T-helper 1 cell treated with Interleukin-12 subunit alpha and Interleukin-12 subunit beta and Interleukin-4 antibody, amounts not matched to agents 30 ng/mL and 1 ng/mL, for 36 hours (primary cell): Measurements from ENCODE around the gene CYB5D1. TPM values are rescaled to one million over a fixed set of nuclear protein-coding genes. Genes with fewer than 3 reads are reported as not detected.
"Not testable (repeated sequence)": the region's sequence is repeated elsewhere in the genome, so short reads cannot be mapped to it uniquely, and the experiment has no call there.

Source experiments
- intact Hi-C: fragments of 100-400 bp; cut with micrococcal nuclease; formaldehyde crosslinking; loops from one replicate; pipeline ENCODE4 v1.15.1; 2024
- total RNA-seq: library from RNA; stranded (reverse); gene quantifications from 2 replicates; pipeline ENCODE4 v1.2.3, GENCODE V29; 2022

The CYB5D1 gene, protein sequence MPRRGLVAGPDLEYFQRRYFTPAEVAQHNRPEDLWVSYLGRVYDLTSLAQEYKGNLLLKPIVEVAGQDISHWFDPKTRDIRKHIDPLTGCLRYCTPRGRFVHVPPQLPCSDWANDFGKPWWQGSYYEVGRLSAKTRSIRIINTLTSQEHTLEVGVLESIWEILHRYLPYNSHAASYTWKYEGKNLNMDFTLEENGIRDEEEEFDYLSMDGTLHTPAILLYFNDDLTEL
- 7.0 and 7.9 TPM in 2 replicates for total RNA-seq

DNA sequence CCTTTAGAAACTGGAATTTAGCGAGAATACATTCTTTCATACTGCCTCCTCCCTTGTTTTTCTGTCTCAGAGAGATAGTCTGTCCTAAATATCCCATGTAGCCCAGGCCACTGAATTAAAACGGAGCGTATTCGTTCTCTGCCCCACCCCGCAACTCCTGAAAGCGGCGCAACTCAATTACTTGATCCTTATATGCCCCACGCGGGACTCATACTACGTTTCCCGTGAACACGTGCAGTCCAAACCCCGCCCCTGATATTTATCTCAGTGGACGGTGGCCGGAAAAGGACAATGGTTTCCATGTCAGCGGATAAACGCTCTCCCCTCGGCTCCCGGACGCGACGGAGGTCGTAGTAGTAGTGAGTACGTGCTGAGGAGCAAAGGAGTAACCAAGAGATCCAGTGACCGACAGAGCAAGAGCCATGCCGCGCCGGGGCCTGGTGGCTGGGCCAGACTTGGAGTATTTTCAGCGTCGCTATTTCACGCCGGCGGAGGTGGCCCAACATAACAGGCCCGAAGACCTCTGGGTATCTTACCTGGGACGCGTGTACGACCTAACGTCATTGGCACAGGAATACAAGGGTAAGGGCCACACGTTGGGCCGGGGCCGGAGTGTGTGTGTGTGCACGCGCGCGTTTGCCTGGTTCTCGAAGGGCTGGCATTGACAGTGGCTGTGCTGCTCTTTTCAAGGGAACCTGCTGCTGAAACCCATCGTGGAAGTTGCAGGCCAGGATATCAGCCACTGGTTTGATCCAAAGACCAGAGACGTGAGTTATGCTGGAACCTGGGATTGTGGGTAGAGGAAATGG is at the start of gene CYB5D1:
Gene CYB5D1, plus strand, starts transcription at position 291 of the 809 bp plus-strand sequence. Its CDS starts 132 bp downstream, at position 423.
- intact Hi-C loops = loop anchor here (1.0 to 10.0 kb wide), 18 partner anchors 14 to 619 kb away; partner anchors contain the start of genes CNTROB, EIF5A, KDM6B and NDEL1

DNA sequence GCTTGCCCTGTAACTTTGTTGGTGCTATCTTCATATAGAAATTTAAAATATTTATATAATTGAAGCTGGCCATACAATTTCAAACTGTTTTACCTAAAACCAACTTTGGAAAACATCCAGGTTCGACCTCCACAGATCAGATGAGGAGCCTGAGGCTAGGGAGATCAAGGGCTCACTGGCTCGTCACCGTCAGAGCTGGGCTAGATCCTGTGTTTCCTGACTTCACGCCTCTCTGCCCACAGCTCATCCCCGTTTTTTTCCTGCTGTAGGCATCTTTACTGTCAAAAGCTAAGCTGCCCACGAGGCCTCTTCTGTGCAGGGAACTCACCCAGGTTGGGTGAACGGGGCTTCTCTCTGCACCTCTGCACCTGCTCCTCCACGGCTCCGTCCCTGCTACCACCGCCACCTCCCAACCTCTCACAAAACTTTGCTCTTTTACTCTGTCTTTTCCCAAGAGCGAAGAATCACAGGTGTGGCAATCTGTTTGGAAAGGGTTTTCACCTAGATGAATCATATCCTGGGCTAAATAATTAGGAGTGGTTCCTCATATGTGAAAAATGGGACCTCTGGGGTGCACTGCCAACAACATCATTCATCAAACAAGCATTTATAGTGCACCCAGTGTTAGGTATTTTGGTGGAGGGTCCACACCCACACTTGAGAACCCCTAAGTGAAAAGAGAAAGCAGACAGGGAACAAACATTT is 48.6 kb upstream of the CYB5D1 start:
- intact Hi-C loops = no loop called here

DNA sequence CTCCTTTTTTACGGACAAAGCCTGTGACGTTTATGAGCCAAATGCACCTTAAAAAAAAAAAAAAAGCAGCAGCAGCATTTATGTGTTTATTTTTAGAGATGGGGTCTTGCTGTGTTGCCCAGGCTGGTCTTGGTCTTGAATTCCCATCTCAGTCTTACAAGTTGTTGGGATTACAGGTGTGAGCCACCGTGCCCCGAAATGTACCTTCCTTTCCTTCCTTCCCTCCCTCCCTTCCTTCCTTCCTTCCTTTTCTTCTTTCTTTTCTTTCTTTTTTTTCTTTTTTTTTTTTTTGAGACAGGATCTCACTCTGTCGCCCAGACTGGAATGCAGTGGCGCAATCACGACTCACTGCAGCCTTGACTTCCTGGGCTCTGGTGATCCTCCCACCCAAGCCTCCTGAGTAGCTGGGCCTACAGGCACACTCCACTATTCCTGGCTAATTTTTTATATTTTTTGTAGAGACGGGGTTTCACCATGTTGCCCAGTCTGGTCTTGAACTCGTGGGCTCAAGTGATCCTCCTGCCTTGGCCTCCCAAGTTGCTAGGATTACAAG is 47.9 kb upstream of the CYB5D1 start:
- intact Hi-C loops = not testable (repeated sequence)

DNA sequence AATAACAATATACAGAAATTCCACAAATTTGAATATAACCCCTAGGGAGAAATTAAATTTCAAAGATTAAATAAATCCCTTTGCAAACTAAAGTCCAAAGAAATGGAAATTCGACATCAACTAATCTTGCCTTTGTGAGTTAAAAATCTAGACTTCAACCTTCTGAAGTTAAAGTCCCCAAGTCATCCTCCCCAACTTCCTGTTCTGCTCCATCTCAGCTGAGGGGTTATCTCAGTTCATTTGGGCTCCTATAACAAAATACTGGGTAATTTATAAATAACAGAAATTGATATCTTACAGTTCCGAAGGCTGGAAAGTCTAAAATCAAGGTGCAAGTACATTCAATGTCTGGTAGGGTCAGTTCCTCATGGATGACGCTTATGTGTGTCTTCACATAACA is 46.6 kb upstream of the CYB5D1 start:
- intact Hi-C loops = no loop called here

DNA sequence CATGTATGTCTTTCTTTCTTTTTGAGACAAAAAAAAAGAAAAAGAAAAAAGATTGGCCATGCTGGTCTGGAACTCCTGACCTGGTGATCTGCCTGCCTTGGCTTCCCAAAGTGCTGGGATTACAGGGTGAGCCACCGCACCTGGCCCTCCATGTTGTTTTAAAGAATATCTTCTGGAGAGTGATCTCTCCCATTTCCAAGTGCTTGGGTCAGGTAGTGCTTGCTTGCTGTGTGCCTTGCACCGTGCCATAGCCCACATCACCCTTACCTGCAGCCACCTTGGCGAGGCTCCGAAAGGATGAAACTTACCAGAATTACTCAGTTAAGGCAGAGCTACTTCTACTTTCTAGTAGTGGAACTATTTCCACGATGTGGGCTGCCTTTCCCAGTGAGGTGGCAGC is 42.8 kb upstream of the CYB5D1 start:
- intact Hi-C loops = no loop called here

DNA sequence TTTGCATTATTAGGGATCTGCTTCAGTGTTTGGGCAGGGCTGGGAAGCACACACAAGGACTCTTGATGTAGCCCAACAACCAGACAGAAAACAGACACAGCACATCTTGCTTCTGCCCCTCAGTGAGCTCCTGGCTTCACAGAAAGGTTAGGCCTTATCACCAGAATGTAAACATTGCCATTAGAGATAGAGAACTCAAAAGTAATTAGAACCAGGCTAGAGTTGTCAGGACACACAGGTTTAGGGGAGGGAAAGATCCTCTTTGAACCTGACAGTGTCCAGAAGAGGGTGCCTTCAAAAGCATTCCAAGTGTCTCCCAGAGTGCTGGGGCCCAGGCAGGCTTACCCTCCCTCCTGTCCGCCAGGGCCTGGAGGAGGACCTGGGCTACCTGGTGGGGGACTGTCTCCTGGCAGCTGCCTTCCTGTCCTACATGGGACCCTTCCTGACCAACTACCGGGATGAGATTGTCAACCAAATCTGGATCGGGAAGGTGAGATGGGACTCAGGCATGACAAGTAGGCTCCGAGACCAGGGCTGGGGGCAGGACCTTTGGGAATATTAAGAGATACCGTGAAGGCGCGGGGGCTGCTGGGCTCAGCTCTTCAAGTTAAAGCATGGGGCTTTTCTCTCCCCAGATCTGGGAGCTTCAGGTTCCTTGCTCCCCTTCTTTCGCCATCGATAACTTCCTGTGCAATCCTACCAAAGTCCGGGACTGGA is 40.7 kb upstream of the CYB5D1 start:
- intact Hi-C loops = no loop called here

DNA sequence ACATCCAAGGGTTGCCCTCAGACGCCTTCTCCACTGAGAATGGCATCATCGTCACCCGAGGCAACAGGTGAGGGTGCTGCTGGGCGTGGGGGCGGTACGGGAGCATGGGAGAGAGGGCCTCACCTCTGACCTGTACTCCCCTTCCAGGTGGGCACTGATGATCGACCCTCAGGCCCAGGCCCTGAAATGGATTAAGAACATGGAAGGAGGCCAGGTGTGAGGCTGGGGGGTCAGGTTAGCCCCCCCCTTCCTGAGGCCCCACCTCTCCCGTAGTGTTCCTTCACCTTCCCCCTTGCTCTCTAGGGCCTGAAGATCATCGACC is 40.2 kb upstream of the CYB5D1 start:
- intact Hi-C loops = no loop called here

DNA sequence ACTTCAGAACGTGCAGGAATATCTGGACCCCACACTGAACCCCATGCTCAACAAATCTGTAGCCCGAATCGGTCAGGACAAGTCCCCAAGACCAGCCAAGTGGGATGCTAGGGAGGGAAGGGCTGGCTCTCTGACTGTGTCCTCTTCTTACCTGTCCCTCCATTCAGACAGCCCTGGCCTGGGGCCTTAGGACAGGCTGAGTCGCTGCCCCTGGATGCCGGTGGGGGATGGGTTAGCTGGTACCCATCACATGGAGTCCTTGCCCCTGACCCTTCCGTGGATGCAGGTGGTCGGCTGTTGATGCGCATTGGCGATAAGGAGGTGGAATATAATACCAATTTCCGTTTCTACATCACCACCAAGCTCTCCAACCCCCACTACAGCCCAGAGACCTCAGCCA is 39.8 kb upstream of the CYB5D1 start:
- intact Hi-C loops = no loop called here

DNA sequence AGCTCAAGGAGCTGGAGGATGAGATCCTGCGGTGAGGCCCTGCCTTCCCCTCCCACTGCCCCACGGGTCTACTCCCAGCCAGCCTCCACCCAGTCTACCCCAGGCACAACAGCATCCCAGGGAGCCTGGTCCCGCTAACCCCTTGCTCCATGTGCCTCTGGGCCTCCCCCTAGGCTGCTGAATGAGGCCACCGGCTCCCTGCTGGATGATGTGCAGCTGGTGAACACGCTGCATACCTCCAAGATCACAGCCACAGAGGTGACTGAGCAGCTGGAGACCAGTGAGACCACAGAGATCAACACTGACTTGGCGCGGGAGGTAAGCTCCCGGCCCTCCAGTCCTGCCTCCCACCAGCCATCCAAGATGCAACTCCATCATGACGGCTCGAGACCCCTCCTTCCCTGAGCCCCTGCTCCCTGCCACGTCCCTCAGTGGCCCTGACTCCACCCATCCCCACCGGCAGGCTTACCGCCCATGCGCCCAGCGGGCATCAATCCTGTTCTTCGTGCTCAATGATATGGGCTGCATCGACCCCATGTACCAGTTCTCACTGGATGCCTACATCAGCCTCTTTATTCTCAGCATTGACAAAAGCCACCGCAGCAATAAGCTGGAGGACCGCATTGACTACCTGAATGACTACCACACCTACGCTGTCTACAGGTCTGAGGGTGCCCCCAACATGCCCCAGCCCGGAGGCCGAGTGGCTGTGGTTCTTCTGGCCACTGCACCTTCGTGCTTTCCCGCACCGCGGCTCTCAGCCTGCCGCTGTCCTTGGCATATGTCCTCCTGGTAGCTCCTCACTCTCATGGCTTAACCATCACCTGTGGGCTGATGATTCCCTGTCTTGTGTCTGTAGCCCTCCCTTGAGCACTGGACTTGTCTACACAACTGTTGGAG is 38.8 kb upstream of the CYB5D1 start:
- intact Hi-C loops = no loop called here

DNA sequence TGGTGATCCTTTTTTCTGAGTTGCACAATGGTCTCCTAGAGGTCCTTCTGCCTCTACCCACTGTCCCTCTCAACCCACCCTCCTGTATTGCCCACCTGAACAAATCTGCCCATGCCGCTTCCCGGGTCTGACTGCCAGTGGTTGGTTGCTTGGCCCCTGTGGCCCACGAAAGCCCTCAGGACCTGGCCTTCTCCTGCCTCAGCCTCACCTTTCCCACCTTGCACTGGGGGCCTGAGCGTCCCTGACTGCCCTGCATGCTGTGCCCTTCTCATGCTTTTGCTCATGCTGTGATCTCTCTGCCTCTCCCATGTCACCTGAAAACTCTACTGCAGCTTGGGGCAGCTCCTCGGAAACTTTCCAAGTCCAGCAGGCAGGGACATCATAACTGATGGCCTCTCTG is 37.6 kb upstream of the CYB5D1 start:
- intact Hi-C loops = no loop called here

DNA sequence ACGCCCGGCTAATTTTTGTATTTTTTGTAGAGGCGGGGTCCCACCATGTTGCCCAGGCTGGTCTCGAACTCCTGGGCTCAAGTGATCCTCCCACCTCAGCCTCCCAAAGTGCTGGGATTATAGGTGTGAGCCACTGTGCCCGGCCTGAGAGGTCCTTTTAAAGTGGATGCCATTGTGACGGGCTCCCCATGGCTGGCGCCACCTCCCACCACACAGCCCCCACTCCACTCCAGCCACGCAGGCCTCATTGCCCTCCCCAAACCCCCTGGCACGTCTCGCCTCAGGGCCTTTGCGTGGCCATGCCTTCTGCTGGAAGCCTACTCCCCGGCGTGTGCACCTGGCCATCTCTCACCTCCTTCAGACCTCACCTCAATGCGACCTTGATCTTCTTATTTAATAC is 35.7 kb upstream of the CYB5D1 start:
- intact Hi-C loops = loop anchor here (1.0 to 2.0 kb wide), 7 partner anchors 11 to 235 kb away; partner anchors contain the start of gene NAA38

DNA sequence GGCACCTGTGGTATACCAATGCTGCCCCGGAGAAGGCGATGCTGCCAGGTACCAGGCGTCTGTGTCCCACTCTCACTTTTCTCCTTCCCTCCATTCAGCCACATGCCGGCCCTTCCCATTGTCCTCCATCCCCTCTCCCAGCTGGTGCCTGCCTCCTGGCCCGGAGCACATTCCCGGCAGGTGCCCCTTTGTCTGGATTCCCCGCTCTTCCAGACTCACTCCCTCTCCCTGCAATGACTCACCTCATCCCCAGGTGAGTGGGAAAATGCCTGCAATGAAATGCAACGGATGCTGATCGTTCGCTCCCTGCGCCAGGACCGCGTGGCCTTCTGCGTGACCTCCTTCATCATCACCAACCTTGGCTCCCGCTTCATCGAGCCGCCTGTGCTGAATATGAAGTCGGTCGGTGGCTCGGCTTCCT is 34.2 kb upstream of the CYB5D1 start:
- intact Hi-C loops = loop anchor here (2.0 kb wide), 1 partner anchor 217 kb away; no protein-coding TSS in a partner anchor

DNA sequence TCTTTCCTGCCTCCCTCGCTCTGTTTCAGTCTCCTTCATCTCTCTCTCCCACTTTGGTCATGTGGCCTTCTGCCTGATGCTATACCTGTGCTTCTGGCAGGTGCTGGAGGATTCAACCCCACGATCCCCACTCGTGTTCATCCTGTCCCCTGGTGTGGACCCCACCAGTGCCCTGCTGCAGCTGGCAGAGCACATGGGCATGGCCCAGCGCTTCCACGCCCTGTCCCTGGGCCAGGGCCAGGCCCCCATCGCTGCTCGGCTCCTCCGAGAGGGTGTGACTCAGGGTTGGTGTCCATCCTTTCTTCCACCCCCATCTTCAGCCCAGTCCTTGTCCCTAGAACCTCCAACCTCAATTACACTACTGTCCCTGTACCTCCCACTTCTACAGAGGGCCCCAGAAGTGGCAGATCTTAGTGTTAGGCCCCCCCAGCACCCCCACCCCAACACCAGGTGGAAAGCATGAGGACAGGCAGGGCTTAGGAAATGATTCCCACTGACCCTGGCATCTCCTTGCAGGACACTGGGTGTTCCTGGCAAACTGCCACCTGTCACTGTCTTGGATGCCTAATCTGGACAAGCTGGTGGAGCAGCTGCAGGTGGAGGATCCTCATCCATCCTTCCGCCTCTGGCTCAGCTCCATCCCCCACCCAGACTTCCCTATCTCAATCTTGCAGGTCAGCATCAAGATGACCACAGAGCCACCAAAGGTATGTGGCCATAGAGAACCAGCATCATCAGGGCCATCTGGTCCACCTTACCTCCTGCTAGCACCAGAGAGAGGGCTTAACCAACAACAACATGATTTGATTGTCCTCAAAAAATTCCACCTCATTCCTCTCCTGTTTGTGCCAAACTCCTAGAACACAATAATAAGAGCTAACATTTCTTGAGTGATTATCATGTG is 33.5 kb upstream of the CYB5D1 start:
- intact Hi-C loops = no loop called here

DNA sequence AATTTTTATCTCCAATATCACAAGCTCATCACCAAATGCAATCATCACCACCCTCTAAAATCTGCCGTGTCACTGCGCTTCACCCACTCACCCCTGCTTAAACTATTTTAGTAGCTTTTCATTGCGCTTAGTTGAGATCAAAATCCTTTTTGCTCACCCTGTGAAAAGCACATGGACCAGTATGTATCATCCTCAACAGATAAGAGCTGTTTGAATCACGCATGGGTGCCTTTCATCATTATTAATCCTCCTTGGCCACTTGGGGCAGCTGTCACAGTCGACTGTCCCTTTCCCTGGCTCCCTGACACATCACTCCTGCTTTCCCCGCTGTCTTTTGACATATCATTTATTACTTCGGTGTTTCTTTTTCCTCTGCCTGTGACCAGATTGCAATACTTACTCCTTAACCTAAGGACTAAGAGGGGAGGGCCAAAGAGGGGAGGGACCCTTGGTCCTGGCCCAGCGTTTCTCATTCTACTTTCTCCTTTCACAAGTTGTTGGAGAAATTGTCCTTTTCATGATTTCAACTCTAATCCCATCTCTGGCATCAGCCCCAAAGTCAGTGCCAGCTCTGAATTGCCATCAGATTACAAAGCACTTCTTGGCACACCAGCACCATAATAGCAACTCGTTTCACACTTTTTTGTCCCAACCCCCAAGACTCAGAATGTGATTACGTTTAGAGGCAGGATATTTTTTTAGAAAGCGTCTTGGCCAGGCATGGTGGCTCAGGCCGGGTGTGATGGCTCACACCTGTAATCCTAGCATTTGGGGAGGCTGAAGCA is 32.4 kb upstream of the CYB5D1 start:
- intact Hi-C loops = no loop called here

DNA sequence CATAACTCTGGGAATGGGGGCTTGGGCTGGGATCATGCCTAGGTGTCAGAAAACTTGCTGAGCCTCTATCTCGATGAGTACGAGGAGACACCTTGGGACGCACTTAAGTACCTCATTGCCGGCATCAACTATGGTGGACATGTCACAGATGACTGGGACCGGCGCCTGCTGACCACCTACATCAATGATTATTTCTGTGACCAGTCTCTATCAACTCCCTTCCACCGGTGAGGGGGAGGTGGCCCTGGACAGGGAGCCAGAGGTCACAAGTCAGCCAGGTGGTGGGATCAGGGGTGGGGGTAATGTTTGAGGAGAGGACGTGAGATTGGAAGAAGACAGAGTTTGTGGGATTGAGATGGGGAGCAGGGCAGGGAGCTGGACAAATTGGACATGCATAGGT is 27.2 kb upstream of the CYB5D1 start:
- intact Hi-C loops = loop anchor here (10.0 kb wide), 1 partner anchor 454 kb away; the partner anchor contains the start of gene RANGRF

DNA sequence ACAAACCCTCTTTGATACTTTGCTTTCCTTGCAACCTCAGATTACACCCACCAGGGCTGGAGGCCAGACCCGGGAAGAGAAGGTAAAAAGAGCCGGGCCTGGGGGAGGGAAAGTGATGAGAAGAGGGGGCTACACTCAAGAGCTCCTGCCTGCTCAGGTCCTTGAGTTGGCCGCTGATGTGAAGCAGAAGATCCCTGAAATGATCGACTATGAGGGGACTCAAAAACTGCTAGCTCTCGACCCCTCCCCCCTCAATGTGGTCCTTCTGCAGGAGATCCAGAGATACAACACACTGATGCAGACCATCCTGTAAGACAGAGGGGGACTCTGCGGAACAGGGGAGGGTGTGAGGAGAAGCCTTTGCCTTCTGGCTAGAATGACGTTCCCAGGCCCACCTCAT is 26.6 kb upstream of the CYB5D1 start:
- intact Hi-C loops = loop anchor here (10.0 kb wide), 1 partner anchor 454 kb away; the partner anchor contains the start of gene RANGRF

DNA sequence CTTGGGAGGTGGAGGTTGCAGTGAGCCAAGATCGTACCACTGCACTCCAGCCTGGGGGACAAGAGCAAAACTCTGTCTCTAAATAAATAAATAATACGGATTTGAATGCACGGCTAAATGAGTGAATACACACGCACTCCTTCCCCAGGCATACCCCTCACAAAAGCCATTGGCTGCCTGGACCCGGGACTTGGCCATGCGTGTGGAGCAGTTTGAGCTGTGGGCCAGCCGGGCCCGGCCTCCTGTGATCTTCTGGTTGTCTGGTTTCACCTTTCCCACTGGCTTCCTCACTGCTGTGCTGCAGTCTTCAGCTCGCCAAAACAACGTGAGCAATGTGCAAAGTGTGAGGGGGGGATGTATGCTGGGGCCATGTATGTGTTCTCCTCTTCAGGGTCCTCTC is 25.4 kb upstream of the CYB5D1 start:
- intact Hi-C loops = loop anchor here (10.0 kb wide), 1 partner anchor 452 kb away; the partner anchor contains the start of gene RANGRF
